ENCODE measurements around the gene GPR155.
"Not testable (repeated sequence)": the region's sequence is repeated elsewhere in the genome, so short reads cannot be mapped to it uniquely, and the experiment has no call there.

GPR155 gene

GRCh38 chr2:174491947-174492346, 5.1 kb upstream of the GPR155 start:
- DNase-seq: no peak

- peak; percentile 51 for DNase-seq
These were observed 3.2 kb upstream of the GPR155 start for GRCh38 chr2:174490051-174490450.

GRCh38 chr2:174489520-174489919, 2.7 kb upstream of the GPR155 start:
- peak; percentile 28 for DNase-seq

- DNase-seq: no peak
These were observed 962 bp upstream of the GPR155 start for GRCh38 chr2:174487820-174488162.

DNA sequence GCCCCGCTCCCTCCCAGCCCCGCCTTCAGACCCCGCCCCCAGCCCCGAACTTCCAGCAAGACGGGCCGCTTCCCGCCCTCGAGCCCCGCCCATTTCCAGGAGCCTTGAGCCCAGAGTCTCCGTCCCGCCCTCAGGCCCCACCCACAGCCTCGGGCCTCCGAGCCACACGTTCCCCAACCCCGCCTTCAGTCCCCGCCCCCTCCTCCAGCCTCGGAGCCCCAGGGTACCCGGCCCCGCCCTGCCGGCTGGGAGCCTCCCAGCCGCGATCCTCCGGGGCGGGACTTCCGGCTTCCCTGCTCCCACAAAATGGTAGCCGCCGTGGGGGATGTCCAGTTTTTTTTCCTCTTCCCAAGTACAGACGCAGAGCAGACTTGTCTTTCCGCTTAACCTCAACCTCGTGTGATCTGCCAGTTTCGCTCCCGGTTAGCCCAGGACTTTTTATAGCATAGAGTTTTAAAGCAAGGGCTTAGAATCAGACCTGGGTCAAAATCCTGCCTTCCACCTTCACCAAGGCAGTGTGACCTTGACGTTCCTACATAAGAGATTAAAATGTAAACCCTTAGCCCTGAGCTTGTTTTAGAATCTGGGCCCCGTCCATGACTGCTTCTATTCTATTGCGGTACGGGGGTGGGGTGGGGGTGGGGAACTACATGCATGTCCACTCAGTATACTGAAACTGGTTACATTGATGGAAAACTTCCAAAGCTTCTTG, 435 bp upstream of the GPR155 start:
- peak; percentile 100 for DNase-seq

GRCh38 chr2:174485788-174486562, 854 bp downstream of the GPR155 start:
- DNase-seq: peak; percentile 34

GRCh38 chr2:174485045-174485444, 1.8 kb downstream of the GPR155 start:
- not testable (repeated sequence) for DNase-seq

DNA sequence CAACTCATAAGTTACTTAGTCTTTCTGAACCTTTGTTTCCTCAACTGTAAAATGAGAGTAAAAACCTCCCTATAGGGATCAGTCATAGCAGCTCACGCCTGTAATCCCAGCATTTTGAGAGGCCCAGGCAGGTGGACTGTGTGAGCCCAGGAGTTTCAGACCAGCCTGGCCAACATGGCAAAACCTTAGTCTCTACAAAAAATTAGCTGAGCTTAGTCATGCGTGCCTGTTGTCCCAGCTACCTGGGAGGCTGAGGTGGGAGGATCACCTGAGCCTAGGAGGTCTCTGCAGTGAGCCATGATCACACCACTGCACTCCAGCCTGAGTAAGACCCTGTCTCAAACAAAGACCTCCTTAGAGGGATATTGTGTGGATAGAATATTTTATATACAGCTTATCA, 2.3 kb downstream of the GPR155 start:
- DNase-seq: peak; percentile 29

GRCh38 chr2:174482854-174483253, 4.0 kb downstream of the GPR155 start:
- DNase-seq: no peak

DNA sequence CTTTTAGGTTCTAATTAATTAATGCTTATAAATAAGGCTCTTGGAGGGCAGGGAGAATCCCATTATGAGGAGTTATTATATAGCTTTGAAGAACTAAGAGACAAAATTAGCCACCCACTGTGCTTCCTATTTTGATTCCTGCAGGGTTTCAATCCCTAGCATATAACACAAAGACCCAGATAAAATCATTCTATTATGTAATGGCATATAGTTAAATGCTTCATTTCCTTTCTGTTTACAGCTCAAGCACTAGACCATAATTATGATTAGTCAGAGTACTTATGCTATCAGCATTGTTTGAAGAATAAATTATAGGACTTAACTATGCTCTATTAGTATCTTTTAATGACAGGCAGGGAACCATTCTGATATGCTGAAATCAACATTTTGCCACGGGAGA, 9.1 kb downstream of the GPR155 start:
- DNase-seq: no peak

DNA sequence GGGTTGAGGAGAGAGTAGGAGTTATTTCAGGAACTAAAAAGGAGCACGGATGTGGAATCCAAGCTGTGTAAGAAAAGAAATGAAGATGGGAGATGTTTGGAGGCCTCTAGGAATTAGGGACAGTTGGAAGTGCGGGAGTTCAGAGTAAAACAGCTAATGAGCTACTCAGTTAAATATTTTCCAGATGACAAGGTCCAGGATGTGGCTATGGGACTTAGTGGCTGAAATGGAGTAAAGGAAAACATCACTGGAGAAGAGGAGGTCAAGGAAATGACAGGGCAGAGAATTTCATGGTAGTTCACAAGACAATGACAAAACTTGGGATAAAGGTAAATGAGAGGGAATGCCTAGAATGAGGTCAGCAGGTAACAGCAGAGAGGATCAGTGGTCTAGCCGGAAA, 13.0 kb downstream of the GPR155 start:
- DNase-seq: no peak

- no peak for DNase-seq
These were observed 21.5 kb downstream of the GPR155 start for GRCh38 chr2:174465327-174465726.

GRCh38 chr2:174461221-174461620, 25.6 kb downstream of the GPR155 start:
- no peak for DNase-seq

DNA sequence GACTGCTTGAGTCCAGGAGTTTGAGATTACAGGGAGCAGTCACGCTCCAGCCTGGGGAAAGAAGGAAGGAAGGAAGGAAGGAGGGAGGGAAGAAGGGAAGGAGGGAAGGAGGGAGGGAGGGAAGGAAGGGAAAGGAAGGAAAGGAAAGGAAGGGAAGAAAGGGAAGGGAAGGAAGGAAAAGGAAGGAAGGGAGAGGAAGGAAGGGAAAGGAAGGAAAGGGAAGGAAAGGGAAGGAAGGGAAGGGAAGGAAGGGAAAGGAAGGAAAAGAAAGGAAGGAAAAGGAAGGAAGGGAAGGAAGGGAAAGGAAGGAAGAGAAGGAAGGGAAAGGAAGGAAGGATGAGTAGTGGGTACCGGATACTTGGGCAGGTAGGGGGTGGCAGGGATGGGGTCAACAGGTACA, 32.3 kb downstream of the GPR155 start:
- DNase-seq: no peak

DNA sequence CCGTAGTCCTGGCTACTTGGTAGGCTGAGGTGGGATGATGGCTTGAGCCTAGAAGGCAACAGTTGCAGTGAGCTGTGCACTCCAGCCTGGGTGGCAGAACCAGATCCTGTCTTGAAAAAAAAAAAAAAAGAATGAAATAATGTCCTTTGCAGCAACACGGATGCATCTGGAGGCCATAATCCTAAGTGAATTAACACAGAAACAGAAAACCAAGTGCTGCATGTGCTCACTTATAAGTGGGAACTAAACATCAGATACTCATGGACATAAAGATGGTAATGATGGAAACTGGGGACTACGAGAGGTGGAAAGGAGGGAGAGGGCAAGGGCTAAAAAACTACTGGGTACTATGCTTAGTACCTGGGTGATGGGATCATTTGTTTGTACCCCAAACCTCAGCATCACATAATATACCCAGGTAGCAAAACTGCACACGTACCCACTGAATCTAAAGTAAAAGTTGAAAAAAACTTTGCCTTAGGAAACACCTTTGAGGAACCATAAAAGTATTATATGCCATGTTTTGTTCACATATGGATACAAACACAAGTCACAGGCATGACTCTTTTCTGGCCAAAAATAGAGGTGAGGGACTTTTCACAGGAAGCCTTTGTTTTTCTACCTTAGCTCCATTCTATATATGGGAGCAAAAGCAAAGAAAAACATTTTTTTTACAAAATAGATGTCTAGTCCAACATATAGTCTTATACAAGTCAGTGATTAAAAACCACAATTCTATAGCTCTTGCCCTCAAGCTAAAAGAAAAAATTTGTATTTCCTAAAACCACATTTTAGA, 36.6 kb downstream of the GPR155 start:
- no peak for DNase-seq

GRCh38 chr2:174449033-174449432, 37.8 kb downstream of the GPR155 start:
- DNase-seq: no peak

- DNase-seq: no peak
These were observed 40.3 kb downstream of the GPR155 start for GRCh38 chr2:174446531-174446930.

- DNase-seq: no peak
These were observed 41.6 kb downstream of the GPR155 start for GRCh38 chr2:174445248-174445647.

- no peak for DNase-seq
These were observed 42.1 kb downstream of the GPR155 start for GRCh38 chr2:174444761-174445160.

GRCh38 chr2:174442546-174443510, 44.0 kb downstream of the GPR155 start:
- no peak for DNase-seq

GRCh38 chr2:174439950-174440349, 46.9 kb downstream of the GPR155 start:
- no peak for DNase-seq

DNA sequence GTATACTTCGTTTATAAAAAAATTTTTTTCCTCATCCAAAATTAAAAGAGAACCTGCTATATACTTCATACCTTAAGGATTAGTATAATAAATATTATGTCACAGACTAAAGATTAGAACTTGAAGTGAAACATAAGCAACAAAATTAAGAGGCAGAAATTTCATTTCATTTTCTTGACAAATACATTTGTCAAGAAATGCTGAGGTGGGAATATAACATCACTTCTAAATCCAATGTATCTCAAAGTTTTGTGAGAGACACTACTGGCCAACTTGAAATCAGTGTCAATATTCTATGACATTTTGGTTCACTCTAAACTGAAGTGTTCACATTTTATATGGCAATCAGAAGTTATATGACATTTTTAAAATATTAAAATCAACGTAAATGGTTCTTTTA, 47.5 kb downstream of the GPR155 start:
- DNase-seq: no peak
